ENCODE data around the gene XXYLT1.

The XXYLT1 gene

DNA sequence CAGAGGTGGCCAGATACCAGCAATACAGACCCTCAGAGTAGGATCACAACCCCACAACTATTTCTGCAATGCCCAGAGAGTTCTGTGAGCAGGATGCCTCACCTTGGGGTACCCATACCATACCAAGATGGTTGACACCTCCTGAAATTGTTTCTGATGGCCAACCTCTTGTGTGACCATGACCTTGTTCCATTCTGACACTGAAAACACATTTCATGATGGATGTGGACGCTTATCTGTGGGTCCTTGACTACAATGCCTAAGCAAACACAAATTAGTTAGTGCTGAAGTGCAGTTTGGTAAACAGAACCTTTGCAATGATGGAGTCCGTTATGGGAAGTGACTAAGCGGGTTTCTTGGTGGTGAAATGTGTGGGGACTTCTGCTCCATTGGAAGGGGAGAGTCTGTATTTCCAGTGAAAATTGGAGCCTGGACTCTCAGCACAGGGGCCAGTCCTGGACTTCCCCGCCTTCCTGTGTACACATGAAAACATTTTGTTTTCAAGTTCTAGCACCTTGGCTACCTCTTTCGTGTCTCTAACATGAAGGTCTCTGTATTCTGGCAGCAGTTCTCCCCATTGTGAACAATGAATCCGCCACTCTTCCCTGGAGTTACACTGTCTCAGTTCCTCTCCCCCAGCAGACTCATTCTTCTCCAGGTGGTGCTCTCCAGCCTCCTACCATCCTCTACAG is 106.2 kb downstream of the XXYLT1 start:
- DNase-seq = no peak

DNA sequence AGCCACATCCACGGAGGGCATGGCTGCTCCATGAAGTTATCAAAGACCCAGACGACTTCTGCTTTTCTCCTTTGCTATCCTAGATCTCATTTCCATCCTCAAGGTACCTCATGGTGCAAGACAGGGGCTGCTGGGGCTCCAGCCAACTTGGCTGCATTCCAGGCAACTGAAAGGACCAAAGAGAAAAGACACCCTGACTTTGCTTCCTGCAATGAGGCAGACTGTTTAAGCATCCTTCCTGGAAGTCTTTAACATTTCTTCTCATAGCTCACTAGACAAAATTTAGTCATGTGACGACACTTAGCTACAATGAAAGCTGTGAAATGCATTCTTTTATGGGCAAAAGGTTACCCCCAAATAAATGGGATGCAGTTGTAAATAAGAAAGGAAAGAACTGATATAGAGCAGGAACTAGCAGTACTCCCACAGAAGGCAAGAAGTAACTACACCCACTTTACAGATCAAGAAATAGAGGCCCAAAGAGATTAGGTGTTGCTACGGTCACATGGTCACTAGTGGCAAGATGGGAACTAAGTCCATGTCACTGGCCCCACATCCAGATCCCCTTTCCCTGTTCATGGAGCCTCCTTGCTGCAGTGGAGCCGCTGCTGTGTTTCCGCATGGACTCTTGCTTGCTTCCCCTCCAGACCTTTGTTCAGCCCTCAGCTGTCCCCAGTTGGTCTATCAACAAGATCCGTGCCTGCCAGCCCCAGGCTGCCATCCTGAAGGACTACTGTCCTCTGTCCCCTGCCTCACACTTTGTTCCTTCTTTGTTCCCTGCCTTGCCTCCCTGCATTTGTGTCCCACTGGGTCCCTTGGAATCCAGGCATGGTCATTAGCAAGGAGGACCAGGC is 107.0 kb downstream of the XXYLT1 start:
- no peak for DNase-seq

DNA sequence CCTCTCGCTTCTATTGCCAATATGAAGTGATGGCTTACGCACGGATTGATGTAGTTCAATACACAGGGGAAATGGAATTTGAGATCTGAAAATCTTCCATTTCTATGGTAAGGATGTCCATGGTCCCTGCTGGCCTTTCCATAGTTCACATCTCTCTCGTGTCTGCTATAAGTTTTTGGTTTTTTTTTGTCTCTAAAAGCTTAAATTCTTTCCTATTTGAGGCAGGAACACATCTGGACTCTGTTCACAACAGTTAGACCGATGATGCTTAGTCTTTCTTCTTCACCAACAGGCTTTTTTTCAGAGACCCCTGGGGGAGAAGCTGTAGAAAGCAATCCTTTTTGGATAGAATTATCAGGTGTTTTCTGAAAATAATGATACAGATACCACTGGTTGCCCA is 108.1 kb downstream of the XXYLT1 start:
- no peak for DNase-seq

DNA sequence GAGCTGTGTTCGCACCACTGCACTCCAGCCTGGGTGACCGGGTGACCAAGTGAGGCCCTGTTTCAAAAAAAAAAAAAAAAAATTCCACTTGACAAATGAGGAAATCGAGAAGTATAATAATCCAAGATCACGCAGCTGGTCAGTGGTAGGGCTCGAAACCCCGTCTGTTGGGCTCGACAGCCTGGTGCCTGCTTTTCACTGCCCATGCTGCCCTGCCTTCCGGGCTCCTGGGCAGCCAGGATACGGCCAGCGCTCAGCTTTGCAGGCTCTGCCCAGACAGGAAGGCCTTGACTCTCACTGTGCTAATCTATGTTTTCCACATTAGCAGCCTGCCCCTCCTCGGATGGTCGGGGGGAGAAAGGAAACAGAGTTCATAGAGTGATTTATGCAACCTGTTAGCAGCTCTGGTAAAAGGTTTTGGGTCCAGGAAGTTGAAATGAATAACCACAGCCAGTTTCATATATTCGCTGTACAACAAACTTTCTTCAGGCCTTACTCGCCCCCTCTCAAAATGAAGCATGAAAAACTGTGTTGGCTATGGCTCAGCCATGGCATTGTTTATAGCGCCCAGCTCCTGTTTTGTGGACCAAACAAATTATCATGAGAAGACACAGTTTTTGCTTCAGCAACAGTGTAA is 108.8 kb downstream of the XXYLT1 start:
- no peak for DNase-seq

DNA sequence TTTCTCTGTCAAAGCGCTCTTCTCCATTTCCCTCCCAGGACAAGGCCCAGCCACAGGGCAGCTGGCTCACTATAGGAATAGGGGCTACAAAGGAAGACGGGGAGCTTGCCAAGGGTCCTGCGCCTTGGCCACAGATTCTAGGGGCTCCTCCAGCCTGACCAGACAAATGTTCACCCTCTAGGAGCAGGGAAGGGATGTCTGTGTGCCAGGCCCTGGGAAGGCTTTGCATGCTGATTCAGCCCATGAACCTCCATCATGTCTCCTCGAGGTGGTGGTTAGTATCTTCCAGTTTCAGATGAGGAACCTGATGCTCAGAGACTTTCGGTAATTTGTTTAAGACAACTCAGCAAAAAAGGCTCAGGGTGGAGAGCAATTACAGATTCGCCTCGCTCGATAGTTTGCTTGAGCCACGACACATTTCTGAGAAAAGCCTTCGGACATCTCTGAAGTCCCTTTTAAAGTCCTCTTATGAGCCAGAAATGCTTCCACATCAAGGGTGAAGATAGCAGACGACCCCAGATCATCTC is 110.0 kb downstream of the XXYLT1 start:
- no peak for DNase-seq

DNA sequence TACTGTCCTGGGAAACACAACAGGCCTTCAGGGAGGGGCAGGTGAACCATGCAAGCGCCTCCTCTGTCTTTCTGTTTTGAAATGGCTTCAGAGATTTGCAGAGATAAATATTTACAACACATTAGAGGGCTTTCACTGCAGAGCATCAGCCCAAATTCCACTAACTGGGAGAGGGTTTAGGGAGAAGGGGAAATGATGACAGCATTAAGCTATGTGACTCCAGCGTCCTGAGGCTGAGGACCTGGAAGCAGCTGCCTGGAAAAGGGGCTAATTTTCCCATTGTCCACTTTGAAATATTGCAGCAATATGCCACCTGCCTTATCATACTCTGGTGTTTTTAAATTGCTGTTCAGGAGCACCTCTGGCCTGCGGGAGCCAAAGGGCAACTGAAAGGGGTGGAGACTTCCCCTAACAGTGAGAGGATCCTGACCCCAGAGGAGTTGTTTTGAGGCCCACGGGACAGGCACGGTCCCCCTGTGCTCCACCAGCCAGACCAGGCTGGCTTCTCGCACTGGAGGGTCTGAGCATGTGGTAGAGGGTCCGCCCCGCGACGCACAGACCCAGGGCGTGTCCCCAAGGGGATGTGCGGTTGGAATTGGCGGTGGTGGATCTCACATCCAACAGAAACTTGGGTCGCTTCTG is 110.6 kb downstream of the XXYLT1 start:
- DNase-seq = no peak

DNA sequence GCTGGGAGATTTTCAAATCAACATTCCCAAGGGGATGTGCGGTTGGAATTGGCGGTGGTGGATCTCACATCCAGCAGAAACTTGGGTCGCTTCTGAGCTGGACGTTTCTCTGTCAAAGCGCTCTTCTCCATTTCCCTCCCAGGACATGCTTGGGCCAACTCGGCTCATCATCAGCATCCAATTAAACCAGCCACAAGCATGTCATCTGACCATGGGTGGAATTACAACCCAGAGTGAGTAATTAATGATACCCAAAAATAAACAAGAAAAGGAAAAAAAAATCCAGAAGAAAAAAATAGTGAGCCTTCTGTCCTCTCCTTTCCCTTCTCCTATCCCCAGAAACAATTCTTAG is 111.2 kb downstream of the XXYLT1 start:
- DNase-seq = no peak

DNA sequence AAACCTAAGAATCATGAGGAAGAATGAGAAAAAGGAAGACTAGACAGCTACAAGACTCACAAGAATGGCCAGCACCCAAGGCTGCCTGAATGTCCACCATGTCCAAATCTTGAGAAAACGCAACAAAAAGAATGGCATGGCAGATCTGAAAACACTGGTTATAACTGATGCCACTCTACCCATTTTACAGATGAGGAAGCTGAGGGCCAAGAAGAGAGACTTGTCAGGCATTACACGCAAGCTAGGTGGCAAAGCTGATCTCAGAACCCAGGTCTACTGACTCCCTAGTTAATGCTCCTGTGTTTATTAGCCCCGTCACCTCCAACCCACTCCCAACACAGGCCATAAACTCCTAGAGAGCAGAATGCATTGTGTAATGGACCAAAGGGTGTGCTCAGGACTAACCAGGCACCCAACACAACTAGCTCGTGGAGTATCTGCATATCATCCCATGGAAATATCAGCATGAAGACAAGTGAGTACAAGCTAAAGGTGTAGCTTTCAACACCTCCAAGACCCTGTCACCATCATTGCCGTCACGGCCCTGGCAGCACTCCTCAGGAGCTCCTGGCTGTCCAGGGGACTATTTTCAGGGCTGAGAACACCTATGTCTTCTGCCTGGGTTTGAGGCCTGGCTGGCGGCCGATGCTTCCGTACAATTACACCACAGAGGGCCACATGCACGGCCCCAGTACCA is 111.7 kb downstream of the XXYLT1 start:
- DNase-seq = no peak

DNA sequence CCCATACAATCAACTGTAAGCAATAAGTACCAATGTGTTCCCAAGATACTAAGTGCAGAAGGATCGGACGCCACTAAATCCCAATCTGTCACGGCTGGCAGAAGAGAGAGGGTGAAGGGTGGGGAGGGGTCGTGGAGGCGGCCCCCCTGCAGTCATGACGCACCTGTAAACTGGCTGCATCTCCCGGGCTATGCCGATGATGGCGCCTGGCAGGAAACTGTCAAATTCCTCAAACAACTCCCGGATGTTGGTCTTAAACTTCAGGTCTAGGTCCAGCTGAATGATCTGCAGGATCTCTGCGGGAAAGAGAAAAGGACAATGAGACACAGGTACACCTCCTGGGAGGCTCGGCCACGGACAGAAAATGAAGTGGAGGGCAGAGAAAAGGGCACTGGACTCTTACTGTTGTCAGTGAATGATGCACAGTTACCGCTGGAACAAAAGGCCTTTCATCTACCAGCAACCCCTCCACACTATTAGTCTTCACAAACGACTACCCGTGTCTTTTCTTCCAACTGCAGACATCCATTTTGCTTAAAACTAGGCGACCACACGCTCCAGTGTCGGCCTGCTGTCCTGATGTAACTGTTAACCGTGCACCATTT is 114.6 kb downstream of the XXYLT1 start:
- DNase-seq = no peak

DNA sequence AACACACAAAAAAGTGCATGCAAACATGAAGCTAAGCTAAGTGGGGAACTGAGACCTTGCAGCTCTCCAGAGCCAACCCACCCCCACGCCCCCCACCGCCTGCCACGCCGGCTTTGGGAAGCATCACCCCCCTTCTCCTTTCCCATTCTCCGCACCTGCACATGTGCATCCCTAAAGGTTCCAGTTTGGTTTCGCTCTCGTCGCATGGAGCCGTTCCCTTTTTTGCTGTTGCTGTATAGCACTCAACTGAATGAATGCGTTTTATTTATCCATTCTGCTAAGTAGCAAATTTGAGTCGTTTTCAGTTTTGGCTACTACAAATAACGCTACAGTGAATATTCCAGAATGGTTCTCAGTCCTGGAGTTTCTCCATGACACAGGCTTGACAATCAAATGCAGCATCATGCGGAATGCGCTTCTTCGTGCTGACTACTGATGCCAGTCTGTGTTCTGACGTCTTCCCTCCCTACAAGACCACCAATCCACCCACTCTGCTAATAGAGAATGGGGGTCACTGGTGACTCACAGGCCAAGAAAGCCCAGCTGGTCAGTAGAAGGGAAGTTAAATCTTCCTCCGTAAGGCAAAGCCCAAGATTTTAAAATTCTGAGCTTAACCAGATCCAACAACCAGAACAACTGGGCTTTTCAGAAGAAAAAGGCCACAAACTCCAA is 115.3 kb downstream of the XXYLT1 start:
- DNase-seq = peak; percentile 61

DNA sequence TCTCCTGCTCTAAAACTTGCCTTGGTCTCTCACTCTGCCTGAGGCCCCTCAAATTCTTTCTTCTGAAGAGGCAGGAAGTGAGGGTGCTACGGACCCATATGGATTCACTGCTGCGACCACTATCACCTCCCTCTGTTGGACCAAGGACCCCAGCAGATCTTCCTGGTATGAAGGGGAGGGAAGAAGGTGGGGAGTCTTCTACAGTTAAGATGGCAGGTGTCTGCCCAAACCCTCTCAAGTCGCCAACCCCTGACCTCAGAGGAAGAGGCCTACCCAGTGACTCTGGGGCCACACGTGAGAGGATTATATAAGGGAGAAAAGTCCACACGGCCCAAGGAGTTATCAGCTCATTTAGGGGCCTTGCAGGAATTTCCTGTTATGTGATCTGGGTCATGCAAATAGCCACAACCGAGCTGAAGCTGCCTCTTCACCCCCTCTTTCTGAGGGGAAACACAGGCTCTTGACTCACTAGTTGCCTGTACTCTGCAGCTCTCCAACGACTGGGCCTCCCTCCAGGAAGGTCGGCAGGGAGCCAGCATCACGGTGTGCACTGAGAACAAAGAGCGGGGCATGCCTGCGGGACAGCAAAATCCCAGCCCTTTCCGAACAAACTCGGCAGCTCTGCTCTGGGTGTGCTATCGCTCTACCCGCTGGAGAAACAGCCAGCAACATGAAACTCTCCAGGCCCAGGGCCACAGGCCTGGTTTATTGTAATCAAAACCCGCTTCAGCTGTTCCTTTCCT is 116.0 kb downstream of the XXYLT1 start:
- peak; percentile 97 for DNase-seq

DNA sequence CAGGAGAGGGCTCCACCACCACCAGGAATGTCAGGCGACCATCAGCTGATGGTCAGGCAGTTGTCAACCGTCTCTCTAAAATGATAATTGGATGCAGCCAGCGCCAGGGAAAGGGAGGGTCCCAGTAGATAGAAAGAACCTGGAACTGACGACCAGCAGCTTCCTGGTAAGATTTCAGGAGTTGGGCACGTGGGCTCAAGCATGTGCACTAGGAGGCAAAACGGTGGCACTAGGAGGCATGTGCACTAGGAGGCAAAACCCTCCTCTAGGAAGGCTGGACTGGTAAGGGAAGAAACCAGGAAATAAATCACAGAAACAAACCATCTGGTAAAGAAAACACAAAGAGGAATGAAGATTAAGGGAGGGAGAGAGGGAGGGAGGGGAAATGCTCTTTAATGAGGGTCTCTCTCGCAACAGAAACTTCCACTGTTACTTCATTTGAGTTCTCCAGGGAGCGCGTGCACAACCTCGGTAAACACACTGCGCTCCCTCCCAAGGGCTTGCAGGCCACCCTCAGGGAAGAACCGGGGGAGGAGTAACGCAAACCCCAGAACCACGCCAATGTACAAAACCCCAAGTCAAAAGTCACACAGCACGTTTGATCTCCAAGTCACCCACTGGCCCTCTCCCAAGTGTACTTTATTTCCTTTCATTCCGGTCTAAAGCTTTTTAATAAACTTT is 116.7 kb downstream of the XXYLT1 start:
- no peak for DNase-seq

DNA sequence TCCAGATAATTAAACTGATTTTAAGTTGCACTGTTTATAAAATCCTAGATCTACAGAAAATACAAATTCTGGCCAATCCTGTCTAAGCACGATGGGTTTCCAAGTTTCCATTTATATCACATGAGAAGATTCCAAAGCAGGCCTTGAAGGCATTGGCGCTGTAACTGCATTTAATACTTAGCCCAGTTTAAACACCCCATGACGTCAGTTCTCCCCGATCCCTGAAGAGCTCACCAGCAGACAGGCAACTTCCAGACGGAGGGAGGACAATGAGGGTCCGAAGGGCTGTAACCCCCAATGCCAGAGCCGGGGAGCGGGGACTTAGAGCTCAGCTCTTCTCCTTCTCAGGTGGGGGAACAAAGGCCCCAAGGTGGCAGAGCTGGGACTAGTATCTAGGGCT is 117.3 kb downstream of the XXYLT1 start:
- DNase-seq = no peak

DNA sequence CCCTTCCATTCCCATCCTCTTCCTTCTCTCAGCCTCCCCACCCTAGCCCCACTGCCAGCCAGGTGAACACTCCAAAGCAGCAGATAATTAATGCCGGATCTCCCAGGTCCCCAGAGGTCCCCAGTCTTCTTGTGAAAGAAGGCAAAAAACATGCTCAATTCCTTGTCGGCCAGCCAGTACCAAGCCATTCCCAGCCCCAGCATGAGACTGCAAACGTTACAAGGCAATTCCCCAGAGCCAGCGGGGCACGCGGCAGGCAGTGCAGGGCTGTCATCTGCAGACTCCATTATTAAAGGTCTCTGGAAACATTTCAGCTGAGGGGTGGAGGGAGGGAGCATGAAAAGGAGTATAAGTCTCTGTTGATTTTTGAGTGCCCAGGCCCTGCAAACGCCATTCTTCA is 117.8 kb downstream of the XXYLT1 start:
- DNase-seq = no peak

DNA sequence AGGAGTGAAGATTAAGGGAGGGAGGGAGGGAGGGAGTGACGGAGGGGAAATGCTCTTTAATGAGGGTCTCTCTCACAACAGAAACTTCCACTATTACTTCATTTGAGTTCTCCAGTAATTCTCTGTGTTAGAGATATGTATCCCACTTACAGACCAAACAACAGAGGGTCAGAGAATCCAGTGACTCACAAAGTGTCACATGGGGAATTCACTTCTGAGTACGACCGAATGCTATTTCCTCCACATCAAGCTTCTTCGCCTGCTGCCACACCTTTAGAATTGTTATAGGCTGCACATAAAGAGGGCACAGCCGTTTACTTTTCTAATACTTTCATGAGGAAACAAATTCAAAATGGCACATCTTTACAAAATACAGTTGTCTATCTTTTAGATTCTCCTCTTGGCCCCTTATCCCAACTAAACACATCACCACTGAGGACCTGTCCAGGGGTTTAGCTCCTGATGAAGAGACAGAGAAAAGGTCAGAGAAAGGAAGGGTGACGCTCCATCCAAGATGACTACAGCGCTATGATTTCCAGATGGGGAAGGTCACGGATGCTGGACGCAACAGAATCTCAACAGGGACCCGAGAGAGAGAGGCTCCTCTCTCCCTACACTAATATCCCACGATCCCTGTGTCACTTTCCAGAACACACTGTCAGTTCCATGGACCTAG is 119.0 kb downstream of the XXYLT1 start:
- DNase-seq = no peak

DNA sequence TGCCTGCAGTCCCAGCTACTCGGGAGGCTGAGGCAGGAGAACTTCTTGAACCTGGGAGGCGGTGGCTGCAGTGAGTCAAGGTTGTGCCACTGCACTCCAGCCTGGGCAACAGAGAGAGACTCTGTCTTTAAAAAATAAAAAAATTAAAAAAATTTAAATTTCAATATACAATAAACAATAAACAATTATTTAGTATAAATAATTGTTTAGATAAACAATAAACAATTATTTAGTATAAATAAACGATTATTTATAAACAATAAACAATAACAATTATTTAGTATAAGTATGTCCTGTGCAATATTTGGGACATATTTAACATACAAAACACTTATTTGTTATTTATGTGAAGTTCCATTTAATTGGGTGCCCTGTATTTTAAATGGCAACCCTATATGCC is 119.6 kb downstream of the XXYLT1 start:
- no peak for DNase-seq

DNA sequence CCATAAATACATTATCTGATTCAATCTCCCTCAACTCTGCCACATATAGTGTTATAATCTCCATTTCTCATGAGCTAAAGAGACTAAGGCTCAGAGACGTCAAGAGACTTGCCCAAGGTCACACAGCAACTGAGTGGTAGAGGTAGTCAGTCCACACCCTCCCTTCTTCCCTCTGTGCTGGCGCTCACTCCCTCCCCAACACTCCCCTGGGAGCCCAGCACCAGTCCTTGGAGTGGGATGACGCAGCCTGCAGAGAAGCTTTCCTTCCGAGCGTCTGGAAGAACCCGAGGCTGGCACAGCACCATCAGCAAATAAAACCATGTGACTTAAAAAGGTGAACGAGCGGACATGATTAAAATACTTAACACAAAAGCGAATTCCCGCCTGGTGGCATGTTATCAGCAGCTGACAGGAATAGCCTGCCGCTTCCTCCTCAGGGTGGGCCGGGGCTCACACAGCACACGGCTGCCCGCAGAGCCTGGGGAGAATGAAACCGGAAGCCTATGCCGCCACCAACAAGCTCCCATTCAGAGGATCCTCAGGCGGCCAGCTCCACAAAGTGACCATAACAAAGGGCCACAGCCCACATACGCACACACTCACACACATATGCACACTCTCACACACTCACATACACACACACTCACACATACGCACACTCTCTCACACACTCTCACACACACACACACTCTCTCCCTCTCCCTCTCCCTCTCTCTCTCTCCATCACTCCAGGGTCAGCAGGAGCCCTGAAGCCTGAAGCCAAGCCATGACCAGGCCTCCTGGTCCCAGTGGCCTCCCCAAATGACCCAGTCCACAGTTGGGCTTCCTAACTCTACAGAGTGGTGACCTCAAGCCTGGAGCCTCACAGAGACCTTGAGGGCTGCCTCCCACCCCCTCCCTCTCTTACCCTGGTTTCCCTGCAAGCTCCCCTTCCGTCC is 120.5 kb downstream of the XXYLT1 start:
- no peak for DNase-seq

DNA sequence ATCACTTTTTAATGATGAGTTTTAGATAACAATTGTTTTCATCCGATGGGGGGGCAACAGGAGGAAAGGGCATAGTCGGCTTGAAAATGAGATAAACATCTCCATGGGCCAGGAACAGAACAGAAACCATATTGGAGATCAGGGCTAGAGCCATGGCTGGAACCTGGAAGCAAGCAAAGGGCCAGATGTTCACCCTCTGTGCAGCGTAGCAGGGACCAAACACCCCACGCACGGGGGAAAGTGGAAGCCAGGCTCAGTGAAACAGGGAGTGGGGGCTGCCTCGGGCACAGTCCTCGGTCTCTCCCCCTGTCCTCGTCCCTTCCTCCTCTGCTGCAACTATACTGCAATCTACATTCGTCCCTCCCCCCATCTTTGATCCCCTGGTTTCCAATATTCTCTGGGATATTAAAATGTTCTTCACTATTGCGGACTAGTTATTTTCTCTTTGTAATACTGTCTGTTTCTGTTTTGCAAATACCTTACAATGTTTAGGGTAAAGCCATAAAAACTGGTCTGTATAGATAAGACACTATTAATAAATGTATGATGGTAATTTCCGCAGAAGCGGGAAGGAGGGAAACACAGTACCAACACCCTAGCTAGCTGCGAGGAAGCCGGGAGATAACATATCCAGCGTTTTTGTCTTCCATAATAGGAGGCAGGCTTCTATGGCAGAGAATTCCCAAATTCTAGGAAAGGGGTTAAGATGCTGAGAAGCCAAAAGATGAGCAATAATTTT is 121.5 kb downstream of the XXYLT1 start:
- no peak for DNase-seq

All from NCI-H1105 treated with DMSO at 0.1 percent for 48 hours (cell line).